Pancreas (tissue), 10 donors: ENCODE data around the gene CD2AP. TPM values are rescaled to one million over a fixed set of nuclear protein-coding genes. Genes with fewer than 3 reads are reported as not detected.

Experiments used
- ATAC-seq, 4 donors: fragments of 200-7000 bp; cut with Tn5 transposase; one replicate each; pipeline versions ENCODE4 v1.8.0 to v1.9.1; 2020; ENCODE audit warnings: mild to moderate bottlenecking in 4 of 4, moderate library complexity in 4 of 4
- DNase-seq, 6 donors: peaks; one replicate each; pipeline ENCODE4 v3.0.0-alpha.2; 2020
- FAIRE-seq: peaks from 2 replicates; lab custom pipeline; 2012; peaks lifted over from hg19 to GRCh38; lab: Jason Lieb, UNC
- H3K27ac ChIP-seq, 4 donors: fragments of 200-600 bp; sonication (generic); 1 replicate in 3 of 4; 2 replicates in 1 of 4; pipeline versions ENCODE4 v1.5.0 to v1.8.0; 2020
- H3K27me3 ChIP-seq, 4 donors: fragments of 200-600 bp; one replicate each; pipeline ENCODE4 v1.8.0; 2021
- H3K36me3 ChIP-seq, 3 donors: fragments of 200-600 bp; sonication (generic) in 1 of 3; one replicate each; pipeline versions ENCODE4 v1.5.0 to v1.8.0; 2020 to 2021
- H3K4me1 ChIP-seq, 3 donors: fragments of 200-600 bp; one replicate each; pipeline ENCODE4 v1.8.0; 2021
- H3K4me3 ChIP-seq, 4 donors: fragments of 200-600 bp; sonication (generic) in 2 of 4; one replicate each; pipeline versions ENCODE4 v1.5.0 to v1.8.0; 2020 to 2021
- H3K9me3 ChIP-seq, 4 donors: fragments of 200-600 bp; one replicate each; pipeline ENCODE4 v1.8.0; 2021
- CTCF ChIP-seq, 4 donors: fragments of 200-600 bp; sonication (generic) in 3 of 4; IDR thresholded peaks; one replicate each; pipeline versions ENCODE4 v1.5.0 to v1.8.0; 2021; ENCODE audit warnings: antibody characterized with exemption in 4 of 4
- WGBS, 2 donors: extraction: QIAGEN DNeasy Blood & Tissue Kit; methylation state at CpG; one replicate each; pipeline ENCODE4 v1.1.7; 2013; 5-methylcytosine and 5-hydroxymethylcytosine counted together
- intact Hi-C, 3 donors: fragments of 100-400 bp; cut with DNase I; formaldehyde crosslinking; loops; one replicate each; pipeline versions ENCODE4 v1.11.1 to v1.14.2; 2022
- polyA plus RNA-seq, 2 donors: library from polyadenylated mRNA; stranded (reverse); fragments of 200-250 nt; gene quantifications; one replicate each; pipeline ENCODE4 v1.2.3, GENCODE V29; 2013
- total RNA-seq, 6 donors: library from RNA; stranded (reverse); fragmentation: NEBNext Ultra II Directional in 4 of 6; extraction: Animal tissue kit (Norgen Biotek cat#: 25700) in 4 of 6; gene quantifications; one replicate each; pipeline versions ENCODE4 v1.2.1 to v1.2.4, GENCODE V29; 2021 to 2023
- donor health status: healthy with polysubstance abuse.
- donor health status: DM: no; HTN: no; CAD: no; lungs with moderate emphysema.
- donor health status: DM: no; HTN: no; CAD: no.
- donor health status: control.
- donor health status: control.
- donor health status: Bipolar disorder and iron deficiency.
- donor health status: DM: yes; HTN: yes; CAD: no.
- donor health status: DM: no; HTN: no; CAD: no.
- donor health status: DM: no; HTN: no; CAD: no.
- donor health status: DM: yes; HTN: yes; CAD: no.

CD2AP gene
- total and polyA plus RNA-seq, 8 donors: 7.6 to 38.5 (median 17.7) TPM

- no peaks in the 10 kb centered on the region for H3K4me1 ChIP-seq
- DNase-seq (no peak), ATAC-seq (no peak), FAIRE-seq (no peak)
- no peaks in the 10 kb centered on the region for H3K27me3 ChIP-seq
- H3K27ac ChIP-seq: no peak overlapping the region
- no peaks in the 10 kb centered on the region for H3K9me3 ChIP-seq
- no peak for TF ChIP-seq CTCF (IDR thresholded peaks at IDR 0.05)
- no peak overlapping the region for H3K4me3 ChIP-seq
- H3K36me3 ChIP-seq: no peaks in the 10 kb centered on the region
- 91 to 94% methylated on average over 13 of the region's 13 CpGs for WGBS, 2 donors
- intact Hi-C loops: no loop called here
Observed at GRCh38 chr6:47663462-47664216, 186.1 kb downstream of the CD2AP start.

GRCh38 chr6:47665112-47665511 is 187.5 kb downstream of the CD2AP start:
- no peak for DNase-seq
- ATAC-seq: no peak
- Histone ChIP-seq H3K4me1 (peaks cover 5 to 7% (median 6%) of the 10 kb centered on the region in 3 donors), H3K27ac (no peak overlapping the region), H3K36me3 (no peaks in the 10 kb centered on the region), H3K27me3 (no peaks in the 10 kb centered on the region), H3K4me3 (no peak overlapping the region), H3K9me3 (no peaks in the 10 kb centered on the region)
- no peak for FAIRE-seq
- WGBS, 2 donors: 60 to 70% methylated on average over 3 of the region's 3 CpGs
- TF ChIP-seq CTCF (IDR thresholded peaks at IDR 0.05): no peak
- intact Hi-C loops: no loop called here

- peak in 3 of 4 donors; percentile 38 to 61 (median 45) for ATAC-seq
- Histone ChIP-seq H3K9me3 (no peaks in the 10 kb centered on the region), H3K36me3 (no peaks in the 10 kb centered on the region), H3K4me3 (no peak overlapping the region), H3K27ac (no peak overlapping the region), H3K4me1 (peaks cover 6 to 13% (median 7%) of the 10 kb centered on the region in 3 donors), H3K27me3 (no peaks in the 10 kb centered on the region)
- TF ChIP-seq CTCF (IDR thresholded peaks at IDR 0.05): no peak
- 33 to 35% methylated on average over 6 of the region's 6 CpGs for WGBS, 2 donors
- FAIRE-seq: no peak
- intact Hi-C loops: no loop called here
- DNase-seq: no peak
Observed at GRCh38 chr6:47669684-47670513, 192.3 kb downstream of the CD2AP start.

- no peak overlapping the region for H3K4me3 ChIP-seq
- DNase-seq (no peak), FAIRE-seq (no peak), ATAC-seq (no peak)
- intact Hi-C loops: no loop called here
- TF ChIP-seq CTCF (IDR thresholded peaks at IDR 0.05): no peak
- H3K27me3 ChIP-seq: no peaks in the 10 kb centered on the region
- no peaks in the 10 kb centered on the region for H3K36me3 ChIP-seq
- H3K9me3 ChIP-seq: no peaks in the 10 kb centered on the region
- no peak overlapping the region for H3K27ac ChIP-seq
- 75 to 80% methylated on average over 3 of the region's 3 CpGs for WGBS, 2 donors
- peaks cover 6 to 13% (median 7%) of the 10 kb centered on the region in 3 donors for H3K4me1 ChIP-seq
Observed at GRCh38 chr6:47670851-47671250, 193.3 kb downstream of the CD2AP start.
